HCT116 (cell line): ENCODE data around the gene LCE7A. TPM values are rescaled to one million over a fixed set of nuclear protein-coding genes. Genes with fewer than 3 reads are reported as not detected.

ENCODE experiments used
- ATAC-seq: fragments of 200-7000 bp; cut with Tn5 transposase; 2 replicates; pipeline ENCODE4 v1.9.1; 2020; ENCODE audit warnings: mild to moderate bottlenecking, moderate library complexity
- BruUV-seq: library from RNA; stranded (reverse); fragments of 400-500 nt; replicated peaks from 2 replicates; lab custom pipeline; 2021; lab: Mats Ljungman, UMichigan
- CTCF ChIA-PET: fragments of 300-600 bp; sonication (Branson Sonifier 250); formaldehyde crosslinking; loops from one replicate; lab custom pipeline; 2021; ENCODE audit warnings: antibody characterized with exemption; lab: Charles Lee
- POLR2A ChIA-PET: fragments of 300-600, 350-600 bp; sonication (Branson Sonifier 250); formaldehyde crosslinking; loops from one replicate; lab custom pipeline; 2021; ENCODE audit warnings: antibody characterized with exemption; lab: Charles Lee
- RAD21 ChIA-PET, 2 experiments: fragments of 300-600 bp; sonication (Branson Sonifier 250); formaldehyde crosslinking; loops; one replicate each; lab custom pipeline; 2023; ENCODE audit warnings: low total read pairs in 2 of 2; ENCODE audit not compliant: uncharacterized antibody in 2 of 2, unreplicated experiment in 2 of 2, low non-redundant PET in 1 of 2; lab: Charles Lee
- DNase-seq: peaks from one replicate; pipeline ENCODE4 v3.0.0-alpha.2; 2010; ENCODE audit warnings: low read depth, low spot score
- H2AFZ ChIP-seq: fragments of 200-600 bp; shearing (Covaris generic), sonication (generic); 2 replicates; pipeline ENCODE4 v1.6.1; 2017; ENCODE audit warnings: low read depth, mixed run types, mixed read lengths, antibody characterized with exemption, low read length; ENCODE audit not compliant: poor library complexity, severe bottlenecking
- H3K27ac ChIP-seq: 2 replicates; pipeline ENCODE4 v1.5.1; 2012; ENCODE audit warnings: low read depth, low read length
- H3K27me3 ChIP-seq: fragments of 200-600 bp; sonication (generic); 2 replicates; pipeline ENCODE4 v1.6.1; 2016; ENCODE audit warnings: mixed run types, low read length, mixed read lengths; ENCODE audit not compliant: insufficient read depth
- H3K36me3 ChIP-seq, 2 experiments: fragments of 200-500 bp in 1 of 2; fragments of 200-600 bp in 1 of 2; sonication (Bioruptor generic) in 1 of 2; sonication (generic) in 1 of 2; 2 replicates each; pipeline versions ENCODE4 v1.5.1 to v1.6.1; 2014 to 2016; ENCODE audit warnings: low read length in 2 of 2, inconsistent platforms in 1 of 2, mixed read lengths in 1 of 2, mixed run types in 1 of 2; ENCODE audit not compliant: insufficient read depth in 2 of 2, control insufficient read depth in 1 of 2
- H3K4me1 ChIP-seq, 2 experiments: fragments of 200-600 bp in 1 of 2; sonication (generic) in 1 of 2; 2 replicates each; pipeline versions ENCODE4 v1.5.1 to v1.6.1; 2012 to 2017; ENCODE audit warnings: low read length in 2 of 2, inconsistent platforms in 1 of 2, mild to moderate bottlenecking in 1 of 2, mixed read lengths in 1 of 2, mixed run types in 1 of 2, moderate library complexity in 1 of 2; ENCODE audit not compliant: insufficient read depth in 2 of 2, control insufficient read depth in 1 of 2
- H3K4me2 ChIP-seq: fragments of 200-600 bp; sonication (generic); 2 replicates; pipeline ENCODE4 v1.6.1; 2017; ENCODE audit warnings: mixed run types, low read length, mixed read lengths
- H3K4me3 ChIP-seq, 2 experiments: fragments of 200-600 bp in 1 of 2; sonication (generic) in 1 of 2; replicated peaks in 1 of 2; 2 replicates each; pipeline ENCODE4 v1.5.1; 2011 to 2016; ENCODE audit warnings: low read length in 2 of 2, control low read depth in 1 of 2, low read depth in 1 of 2, mild to moderate bottlenecking in 1 of 2, mixed read lengths in 1 of 2, mixed run types in 1 of 2
- H3K79me2 ChIP-seq: fragments of 200-600 bp; sonication (generic); 2 replicates; pipeline ENCODE4 v1.6.1; 2017; ENCODE audit warnings: mild to moderate bottlenecking, mixed run types, low read length, moderate library complexity, mixed read lengths; ENCODE audit not compliant: insufficient read depth
- H3K9ac ChIP-seq: fragments of 200-600 bp; sonication (generic); 2 replicates; pipeline ENCODE4 v1.6.1; 2016; ENCODE audit warnings: low read length, mixed read lengths
- H3K9me2 ChIP-seq: fragments of 200-600 bp; sonication (generic), shearing (Covaris generic); 2 replicates; pipeline ENCODE4 v1.6.1; 2017; ENCODE audit warnings: mixed run types, mild to moderate bottlenecking, moderate library complexity; ENCODE audit not compliant: insufficient read depth
- H3K9me3 ChIP-seq, 2 experiments: fragments of 200-500 bp in 1 of 2; fragments of 200-600 bp in 1 of 2; sonication (Bioruptor generic) in 1 of 2; sonication (generic) in 1 of 2; 2 replicates each; pipeline ENCODE4 v1.6.1; 2014 to 2017; ENCODE audit warnings: low read length in 2 of 2, mixed read lengths in 2 of 2, inconsistent platforms in 1 of 2, low read depth in 1 of 2, mild to moderate bottlenecking in 1 of 2, mixed run types in 1 of 2, moderate library complexity in 1 of 2; ENCODE audit not compliant: control insufficient read depth in 1 of 2, insufficient read depth in 1 of 2
- H4K20me1 ChIP-seq: fragments of 200-600 bp; sonication (generic), shearing (Covaris generic); 2 replicates; pipeline ENCODE4 v1.6.1; 2017; ENCODE audit warnings: mixed run types, mild to moderate bottlenecking, moderate library complexity; ENCODE audit not compliant: insufficient read depth
- MAX ChIP-seq: IDR thresholded peaks from 2 replicates; pipeline ENCODE4 v1.6.1; 2012
- POLR2AphosphoS5 ChIP-seq: IDR thresholded peaks from 2 replicates; pipeline ENCODE4 v1.6.1; 2011; ENCODE audit warnings: mild to moderate bottlenecking, low read depth, low read length, moderate library complexity
- REST ChIP-seq: IDR thresholded peaks from 2 replicates; pipeline ENCODE4 v1.6.1; 2012; ENCODE audit warnings: low read depth
- SP1 ChIP-seq: IDR thresholded peaks from 2 replicates; pipeline ENCODE4 v1.6.1; 2012; ENCODE audit warnings: low read depth
- SRF ChIP-seq: IDR thresholded peaks from 2 replicates; pipeline ENCODE4 v1.6.1; 2012; ENCODE audit warnings: low read depth
- TCF7L2 ChIP-seq: IDR thresholded peaks from 2 replicates; pipeline ENCODE4 v1.7.0; 2011; ENCODE audit warnings: borderline replicate concordance, inconsistent platforms; ENCODE audit not compliant: insufficient read depth, insufficient read length; ENCODE audit errors: extremely low read depth
- YY1 ChIP-seq: IDR thresholded peaks from 2 replicates; pipeline ENCODE4 v1.6.1; 2011; ENCODE audit warnings: low read length, low read depth, moderate library complexity, mild to moderate bottlenecking; ENCODE audit not compliant: insufficient replicate concordance; ENCODE audit errors: extremely low read depth
- ZBTB33 ChIP-seq: IDR thresholded peaks from 2 replicates; pipeline ENCODE4 v1.6.1; 2011; ENCODE audit warnings: mild to moderate bottlenecking, low read length, moderate library complexity; ENCODE audit not compliant: insufficient replicate concordance; ENCODE audit errors: extremely low read depth
- intact Hi-C: fragments of 100-400 bp; cut with micrococcal nuclease; formaldehyde crosslinking; loops from 2 replicates; pipeline ENCODE4 v1.10.0; 2022
- total RNA-seq: library from RNA; stranded (reverse); gene quantifications from one replicate; pipeline ENCODE4 v1.2.1, GENCODE V29; 2021; ENCODE audit not compliant: unreplicated experiment

LCE7A gene
- total RNA-seq, 1 experiment from 2014 or later: not detected

GRCh38 chr1:152827173-152827572 is 32.6 kb upstream of the LCE7A start, which contains the start of gene LCE1A (continued):
- no peak for TF ChIP-seq ZBTB33
- no peak for TF ChIP-seq TCF7L2

- CTCF ChIA-PET: interaction anchor here (1.3 kb wide), 1 partner anchor 34 kb away, joined by 4 read pairs; no protein-coding TSS in a partner anchor
Measured at GRCh38 chr1:152836870-152837269, 22.9 kb upstream of the LCE7A start.

More at GRCh38 chr1:152836870-152837269, 22.9 kb upstream of the LCE7A start:
- POLR2A ChIA-PET: no interaction called here
- RAD21 ChIA-PET: no interaction called here
- no peak overlapping the region for H3K27ac ChIP-seq
- intact Hi-C loops: no loop called here
- TF ChIP-seq YY1 (no peak), SRF (no peak), POLR2AphosphoS5 (no peak), SP1 (no peak), MAX (no peak), REST (no peak)
- no peak overlapping the region for H2AFZ ChIP-seq
- no peak overlapping the region for H3K4me2 ChIP-seq
- H3K9me2 ChIP-seq: no peaks in the 10 kb centered on the region
- H3K79me2 ChIP-seq: no peaks in the 10 kb centered on the region
- no peaks in the 10 kb centered on the region for H4K20me1 ChIP-seq
- H3K9ac ChIP-seq: no peak overlapping the region
- H3K4me3 ChIP-seq: no peak overlapping the region
- H3K4me1 ChIP-seq: no peaks in the 10 kb centered on the region
- H3K27me3 ChIP-seq: peaks cover 21% of the 10 kb centered on the region
- DNase-seq (no peak), ATAC-seq (no peak)
- BruUV-seq: no TSS peak
- H3K9me3 ChIP-seq: no peaks in the 10 kb centered on the region
- no peaks in the 10 kb centered on the region for H3K36me3 ChIP-seq
